Kidney epithelial cell (primary cell): ENCODE data around the gene NOL4L. TPM values are rescaled to one million over a fixed set of nuclear protein-coding genes. Genes with fewer than 3 reads are reported as not detected.

Experiments
- DNase-seq: peaks from one replicate; pipeline ENCODE4 v3.0.0-alpha.2; 2010; ENCODE audit warnings: low read depth
- H3K27me3 ChIP-seq: 2 replicates; pipeline ENCODE4 v1.6.0; 2011; ENCODE audit warnings: low read length; ENCODE audit not compliant: control insufficient read depth, insufficient read depth
- H3K36me3 ChIP-seq: 2 replicates; pipeline ENCODE4 v1.5.1; 2011; ENCODE audit warnings: low read length; ENCODE audit not compliant: control insufficient read depth, insufficient read depth
- H3K4me3 ChIP-seq: 2 replicates; pipeline ENCODE4 v1.5.1; 2011; ENCODE audit warnings: low read depth, mild to moderate bottlenecking, control low read depth, low read length
- CTCF ChIP-seq: IDR thresholded peaks from 2 replicates; pipeline ENCODE4 v1.5.1; 2011; ENCODE audit warnings: mild to moderate bottlenecking, moderate library complexity, low read length, control low read depth, inconsistent platforms; ENCODE audit not compliant: insufficient read depth, poor library complexity, severe bottlenecking
- total RNA-seq: library from RNA; depleted of rRNA; stranded (reverse); fragments of >200 nt; gene quantifications from 2 replicates; pipeline ENCODE4 v1.2.3, GENCODE V29; 2015

NOL4L gene
- total RNA-seq, 1 donor from 2014 or later: 31.4 TPM

- no peak for TF ChIP-seq CTCF
- H3K4me3 ChIP-seq: no peak overlapping the region
- no peaks in the 10 kb centered on the region for H3K36me3 ChIP-seq
- H3K27me3 ChIP-seq: peaks cover 4% of the 10 kb centered on the region
- no peak for DNase-seq
These were observed 79.2 kb downstream of the NOL4L start for GRCh38 chr20:32505723-32506473.

GRCh38 chr20:32501709-32502108, 83.4 kb downstream of the NOL4L start:
- Histone ChIP-seq H3K27me3 (no peaks in the 10 kb centered on the region), H3K36me3 (no peaks in the 10 kb centered on the region), H3K4me3 (no peak overlapping the region)
- no peak for TF ChIP-seq CTCF
- no peak for DNase-seq

- Histone ChIP-seq H3K4me3 (no peak overlapping the region), H3K36me3 (no peaks in the 10 kb centered on the region), H3K27me3 (no peaks in the 10 kb centered on the region)
- DNase-seq: no peak
- TF ChIP-seq CTCF: no peak
These were observed 87.4 kb downstream of the NOL4L start for GRCh38 chr20:32497589-32498224.

- DNase-seq: no peak
- TF ChIP-seq CTCF: no peak
- Histone ChIP-seq H3K4me3 (no peak overlapping the region), H3K27me3 (no peaks in the 10 kb centered on the region), H3K36me3 (no peaks in the 10 kb centered on the region)
These were observed 88.2 kb downstream of the NOL4L start for GRCh38 chr20:32496811-32497533.

GRCh38 chr20:32495949-32496348, 89.2 kb downstream of the NOL4L start:
- Histone ChIP-seq H3K36me3 (no peaks in the 10 kb centered on the region), H3K27me3 (no peaks in the 10 kb centered on the region), H3K4me3 (no peak overlapping the region)
- no peak for TF ChIP-seq CTCF
- no peak for DNase-seq

GRCh38 chr20:32495217-32495565, 89.9 kb downstream of the NOL4L start:
- no peaks in the 10 kb centered on the region for H3K27me3 ChIP-seq
- no peak overlapping the region for H3K4me3 ChIP-seq
- no peaks in the 10 kb centered on the region for H3K36me3 ChIP-seq
- no peak for DNase-seq
- no peak for TF ChIP-seq CTCF
